ENCODE measurements around the gene CUL4A. TPM values are rescaled to one million over a fixed set of nuclear protein-coding genes. Genes with fewer than 3 reads are reported as not detected.
A peak's percentile ranks its signal among the peaks of the same experiment; 100 is the strongest.

Gene CUL4A
- total and polyA plus RNA-seq, 9 of the 15 experiments (the other 6 are each of a cell fraction or from before 2014, with no cell fraction given): 21.1 to 92.0 (median 63.2) TPM

DNA sequence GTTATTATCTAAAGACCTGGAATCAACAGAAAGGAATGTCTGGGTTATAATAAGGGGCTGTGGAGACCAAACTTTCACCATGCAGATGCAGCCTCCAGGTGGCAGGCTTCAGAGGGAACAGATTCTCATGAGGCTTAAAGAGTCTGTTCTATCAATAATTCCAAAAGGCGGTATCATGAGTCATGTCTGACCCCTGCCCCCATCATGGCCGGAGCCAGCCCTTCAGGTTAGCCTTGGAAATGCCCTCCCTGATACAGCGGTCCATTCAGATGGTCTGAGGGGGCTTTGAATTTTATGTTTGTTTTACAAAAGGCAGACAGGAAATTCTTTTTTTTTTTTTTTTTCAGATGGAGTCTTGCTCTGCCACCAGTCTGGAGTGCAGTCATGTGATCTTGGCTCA lies 66.0 kb downstream of the CUL4A start (continued):
- no peak for TF ChIP-seq ZBTB12 (CRISPR knock-in tag; IDR thresholded peaks at IDR 0.05)
- no peak for TF ChIP-seq ZNF696 (CRISPR knock-in tag; conservative IDR thresholded peaks at IDR 0.05)
- TF ChIP-seq SNAPC5 (CRISPR knock-in tag; IDR thresholded peaks at IDR 0.05): no peak
- no peak for TF ChIP-seq SMAD4 (CRISPR knock-in tag; conservative IDR thresholded peaks at IDR 0.05)
- TF ChIP-seq, protein P1, sequence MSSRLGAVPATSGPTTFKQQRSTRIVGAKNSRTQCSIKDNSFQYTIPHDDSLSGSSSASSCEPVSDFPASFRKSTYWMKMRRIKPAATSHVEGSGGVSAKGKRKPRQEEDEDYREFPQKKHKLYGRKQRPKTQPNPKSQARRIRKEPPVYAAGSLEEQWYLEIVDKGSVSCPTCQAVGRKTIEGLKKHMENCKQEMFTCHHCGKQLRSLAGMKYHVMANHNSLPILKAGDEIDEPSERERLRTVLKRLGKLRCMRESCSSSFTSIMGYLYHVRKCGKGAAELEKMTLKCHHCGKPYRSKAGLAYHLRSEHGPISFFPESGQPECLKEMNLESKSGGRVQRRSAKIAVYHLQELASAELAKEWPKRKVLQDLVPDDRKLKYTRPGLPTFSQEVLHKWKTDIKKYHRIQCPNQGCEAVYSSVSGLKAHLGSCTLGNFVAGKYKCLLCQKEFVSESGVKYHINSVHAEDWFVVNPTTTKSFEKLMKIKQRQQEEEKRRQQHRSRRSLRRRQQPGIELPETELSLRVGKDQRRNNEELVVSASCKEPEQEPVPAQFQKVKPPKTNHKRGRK (tag; IDR thresholded peaks at IDR 0.05): no peak
- TF ChIP-seq KAT7 (CRISPR knock-in tag; IDR thresholded peaks at IDR 0.05; ENCODE audit: borderline replicate concordance): no peak
- TF ChIP-seq, protein P2, sequence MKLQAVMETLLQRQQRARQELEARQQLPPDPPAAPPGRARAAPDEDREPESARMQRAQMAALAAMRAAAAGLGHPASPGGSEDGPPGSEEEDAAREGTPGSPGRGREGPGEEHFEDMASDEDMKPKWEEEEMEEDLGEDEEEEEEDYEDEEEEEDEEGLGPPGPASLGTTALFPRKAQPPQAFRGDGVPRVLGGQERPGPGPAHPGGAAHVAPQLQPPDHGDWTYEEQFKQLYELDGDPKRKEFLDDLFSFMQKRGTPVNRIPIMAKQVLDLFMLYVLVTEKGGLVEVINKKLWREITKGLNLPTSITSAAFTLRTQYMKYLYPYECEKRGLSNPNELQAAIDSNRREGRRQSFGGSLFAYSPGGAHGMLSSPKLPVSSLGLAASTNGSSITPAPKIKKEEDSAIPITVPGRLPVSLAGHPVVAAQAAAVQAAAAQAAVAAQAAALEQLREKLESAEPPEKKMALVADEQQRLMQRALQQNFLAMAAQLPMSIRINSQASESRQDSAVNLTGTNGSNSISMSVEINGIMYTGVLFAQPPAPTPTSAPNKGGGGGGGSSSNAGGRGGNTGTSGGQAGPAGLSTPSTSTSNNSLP (IDR thresholded peaks at IDR 0.05; ENCODE audit: borderline replicate concordance, low read depth, low read length): 0 out of 2 replicates have a peak, but pooled peaks have one; percentile 51
- no peak for TF ChIP-seq ZFP1 (CRISPR knock-in tag; IDR thresholded peaks at IDR 0.05)
- TF ChIP-seq JUND (IDR thresholded peaks at IDR 0.05; ENCODE audit: borderline replicate concordance, low read depth, low read length): peak; percentile 75
- TF ChIP-seq JUND (tag; IDR thresholded peaks at IDR 0.05; ENCODE audit: borderline replicate concordance, low read depth, low read length): no peak
- peak in 2 of 3 experiments; percentile 17 to 78 for TF ChIP-seq YY1 (IDR thresholded peaks at IDR 0.05; ENCODE audit: borderline replicate concordance in 1 of 3, control insufficient read depth in 1 of 3, extremely low read depth in 1 of 3, insufficient read depth in 3 of 3, insufficient read length in 1 of 3, insufficient replicate concordance in 2 of 3, low read depth in 1 of 3, low read length in 2 of 3)
- TF ChIP-seq HMG20A (CRISPR knock-in tag; conservative IDR thresholded peaks at IDR 0.05): no peak
- TF ChIP-seq ZNF347 (CRISPR knock-in tag; IDR thresholded peaks at IDR 0.05; ENCODE audit: low read depth): no peak
- peak; percentile 25; the same call in 1 of the 2 replicates for TF ChIP-seq CBFA2T3 (IDR thresholded peaks at IDR 0.05)
- TF ChIP-seq ATF3 (IDR thresholded peaks at IDR 0.05): peak; percentile 68
- no peak for TF ChIP-seq ATF3 (CRISPR knock-in tag; conservative IDR thresholded peaks at IDR 0.05)
- no peak for TF ChIP-seq ZSCAN29 (IDR thresholded peaks at IDR 0.05)
- no peak for TF ChIP-seq NKRF (IDR thresholded peaks at IDR 0.05; ENCODE audit: borderline replicate concordance)
- TF ChIP-seq JUN (IDR thresholded peaks at IDR 0.05; ENCODE audit: borderline replicate concordance, low read depth, low read length): peak; percentile 38; the same call in 1 of the 2 replicates
- no peak for TF ChIP-seq JUN (CRISPR knock-in tag; IDR thresholded peaks at IDR 0.05; ENCODE audit: borderline replicate concordance)

Data from K562 (cell line).